GM21423 (cell line): ENCODE data around the gene NONO.
A peak's percentile ranks its signal among the peaks of the same experiment; 100 is the strongest.
"Not testable (repeated sequence)": the region's sequence is repeated elsewhere in the genome, so short reads cannot be mapped to it uniquely, and the experiment has no call there.

Experiments
- ATAC-seq: cut with Tn5 transposase; IDR thresholded peaks from one replicate; pipeline ENCODE4 v1.9.1; 2021; ENCODE audit warnings: mild to moderate bottlenecking, moderate library complexity; ENCODE audit not compliant: unreplicated experiment

The NONO gene

GRCh38 chrX:71283403-71284143 lies at the start of gene NONO:
NONO (plus strand) TSS chrX:71283635; CDS start chrX:71290638, 7,003 bp downstream.
- peak; percentile 85 for ATAC-seq

- no peak for ATAC-seq
Observed at GRCh38 chrX:71235482-71235881, 48.0 kb upstream of the NONO start.

- no peak for ATAC-seq
Observed at GRCh38 chrX:71236836-71237235, 46.6 kb upstream of the NONO start.

GRCh38 chrX:71239781-71240180 lies 43.7 kb upstream of the NONO start:
- no peak for ATAC-seq

GRCh38 chrX:71241301-71241700 lies 42.1 kb upstream of the NONO start:
- ATAC-seq = no peak

GRCh38 chrX:71244359-71245128 lies 38.9 kb upstream of the NONO start:
- no peak for ATAC-seq

- ATAC-seq = no peak
Observed at GRCh38 chrX:71245159-71245558, 38.3 kb upstream of the NONO start.

- no peak for ATAC-seq
Observed at GRCh38 chrX:71250841-71251240, 32.6 kb upstream of the NONO start.

GRCh38 chrX:71251466-71251973 lies 31.9 kb upstream of the NONO start:
- ATAC-seq = no peak

GRCh38 chrX:71252221-71252620 lies 31.2 kb upstream of the NONO start:
- no peak for ATAC-seq

- ATAC-seq = no peak
Observed at GRCh38 chrX:71253253-71254091, 30.0 kb upstream of the NONO start.

GRCh38 chrX:71254092-71254963 lies 29.1 kb upstream of the NONO start, which contains the start of gene ZMYM3:
ZMYM3 (minus strand) TSS chrX:71254140; CDS start chrX:71253255, 885 bp downstream.
- peak; percentile 78 for ATAC-seq

- no peak for ATAC-seq
Observed at GRCh38 chrX:71256051-71256450, 27.4 kb upstream of the NONO start.

- ATAC-seq = no peak
Observed at GRCh38 chrX:71256856-71257255, 26.6 kb upstream of the NONO start.

GRCh38 chrX:71268624-71269023 lies 14.8 kb upstream of the NONO start:
- ATAC-seq = not testable (repeated sequence)

- ATAC-seq = no peak
Observed at GRCh38 chrX:71269801-71270395, 13.5 kb upstream of the NONO start.

GRCh38 chrX:71272313-71272712 lies 11.1 kb upstream of the NONO start:
- not testable (repeated sequence) for ATAC-seq

- not testable (repeated sequence) for ATAC-seq
Observed at GRCh38 chrX:71281300-71281699, 2.1 kb upstream of the NONO start.

- ATAC-seq = peak; percentile 18
Observed at GRCh38 chrX:71282514-71283402, 677 bp upstream of the NONO start.
